GM12892 (cell line): ENCODE measurements around the gene PTPN11.
A peak's percentile ranks its signal among the peaks of the same experiment; 100 is the strongest.
"Not testable (repeated sequence)": the region's sequence is repeated elsewhere in the genome, so short reads cannot be mapped to it uniquely, and the experiment has no call there.

Experiments used
- DNase-seq: peaks from one replicate; pipeline ENCODE4 v3.0.0; 2011; ENCODE audit not compliant: insufficient read length
- FAIRE-seq: peaks from 2 replicates; lab custom pipeline; 2011; peaks lifted over from hg19 to GRCh38; lab: Jason Lieb, UNC
- POLR2A ChIP-seq: IDR thresholded peaks from 2 replicates; pipeline ENCODE4 v1.6.1; 2011; ENCODE audit warnings: low read depth, low read length, control low read depth
- POLR2AphosphoS5 ChIP-seq: IDR thresholded peaks from 2 replicates; pipeline ENCODE4 v1.6.1; 2011; ENCODE audit warnings: low read depth, low read length, control low read depth
- TAF1 ChIP-seq: IDR thresholded peaks from 2 replicates; pipeline ENCODE4 v1.6.1; 2011; ENCODE audit warnings: low read depth, mild to moderate bottlenecking, control low read depth, low read length, borderline replicate concordance

The PTPN11 gene

GRCh38 chr12:112514456-112514855, 95.7 kb downstream of the PTPN11 start:
- FAIRE-seq (no peak), DNase-seq (no peak)
- TF ChIP-seq POLR2AphosphoS5 = no peak
- TF ChIP-seq POLR2A = no peak
- no peak for TF ChIP-seq TAF1

GRCh38 chr12:112514926-112515642, 96.3 kb downstream of the PTPN11 start:
- FAIRE-seq (no peak), DNase-seq (no peak)
- TF ChIP-seq POLR2A = no peak
- TF ChIP-seq POLR2AphosphoS5 = no peak
- no peak for TF ChIP-seq TAF1

GRCh38 chr12:112515868-112516267, 97.1 kb downstream of the PTPN11 start:
- no peak for TF ChIP-seq POLR2AphosphoS5
- DNase-seq (no peak), FAIRE-seq (peak; percentile 33)

- TF ChIP-seq TAF1 (no peak), POLR2A (no peak), POLR2AphosphoS5 (no peak)
- FAIRE-seq = no peak
Observed at GRCh38 chr12:112517730-112518364, 99.1 kb downstream of the PTPN11 start.

GRCh38 chr12:112518365-112518735, 99.6 kb downstream of the PTPN11 start:
- no peak for FAIRE-seq
- no peak for DNase-seq
- TF ChIP-seq TAF1 (no peak), POLR2A (no peak), POLR2AphosphoS5 (no peak)

More at GRCh38 chr12:112517730-112518364, 99.1 kb downstream of the PTPN11 start:
- DNase-seq = no peak

GRCh38 chr12:112519841-112520340, 101.1 kb downstream of the PTPN11 start:
- not testable (repeated sequence) for DNase-seq, FAIRE-seq

- TF ChIP-seq TAF1 = no peak
- TF ChIP-seq POLR2AphosphoS5 = no peak
- TF ChIP-seq POLR2A = no peak
- no peak for FAIRE-seq
Observed at GRCh38 chr12:112523856-112524255, 105.1 kb downstream of the PTPN11 start.

GRCh38 chr12:112524269-112524668, 105.5 kb downstream of the PTPN11 start:
- DNase-seq (no peak), FAIRE-seq (no peak)
- TF ChIP-seq TAF1 (no peak), POLR2AphosphoS5 (no peak)

More at GRCh38 chr12:112523856-112524255, 105.1 kb downstream of the PTPN11 start:
- no peak for DNase-seq

GRCh38 chr12:112524676-112525425, 106.1 kb downstream of the PTPN11 start:
- DNase-seq (no peak), FAIRE-seq (no peak)
- TF ChIP-seq TAF1 = no peak
- no peak for TF ChIP-seq POLR2A
- TF ChIP-seq POLR2AphosphoS5 = no peak

GRCh38 chr12:112525426-112525809, 106.7 kb downstream of the PTPN11 start:
- DNase-seq (no peak), FAIRE-seq (no peak)
- no peak for TF ChIP-seq TAF1
- TF ChIP-seq POLR2A = no peak
- no peak for TF ChIP-seq POLR2AphosphoS5

GRCh38 chr12:112527082-112527481, 108.3 kb downstream of the PTPN11 start:
- TF ChIP-seq POLR2A (no peak), TAF1 (no peak), POLR2AphosphoS5 (no peak)
- no peak for DNase-seq
- no peak for FAIRE-seq
